ENCODE results near the gene BANP.
"Not testable (repeated sequence)": the region's sequence is repeated elsewhere in the genome, so short reads cannot be mapped to it uniquely, and the experiment has no call there.

The BANP gene

DNA sequence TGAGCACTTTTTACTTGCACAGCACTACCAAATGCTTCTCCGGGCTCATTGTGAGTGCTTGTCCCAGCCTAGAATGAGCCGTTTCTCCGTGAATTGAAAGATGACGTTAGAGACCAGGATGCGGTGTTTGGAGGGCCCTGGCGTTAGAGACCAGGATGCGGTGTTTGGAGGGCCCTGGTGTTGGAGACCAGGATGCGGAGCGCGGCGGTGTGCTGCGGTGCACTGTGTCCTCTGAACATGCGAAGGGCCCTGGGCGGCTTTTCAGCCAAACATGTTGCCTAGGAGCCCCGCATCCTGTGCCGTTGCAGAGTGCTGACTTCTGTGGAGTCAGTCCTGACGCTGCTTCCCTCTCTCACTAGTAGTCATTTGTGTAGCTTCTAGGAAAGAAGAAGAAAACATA lies 42.7 kb downstream of the BANP start:
- TF ChIP-seq, protein P1, sequence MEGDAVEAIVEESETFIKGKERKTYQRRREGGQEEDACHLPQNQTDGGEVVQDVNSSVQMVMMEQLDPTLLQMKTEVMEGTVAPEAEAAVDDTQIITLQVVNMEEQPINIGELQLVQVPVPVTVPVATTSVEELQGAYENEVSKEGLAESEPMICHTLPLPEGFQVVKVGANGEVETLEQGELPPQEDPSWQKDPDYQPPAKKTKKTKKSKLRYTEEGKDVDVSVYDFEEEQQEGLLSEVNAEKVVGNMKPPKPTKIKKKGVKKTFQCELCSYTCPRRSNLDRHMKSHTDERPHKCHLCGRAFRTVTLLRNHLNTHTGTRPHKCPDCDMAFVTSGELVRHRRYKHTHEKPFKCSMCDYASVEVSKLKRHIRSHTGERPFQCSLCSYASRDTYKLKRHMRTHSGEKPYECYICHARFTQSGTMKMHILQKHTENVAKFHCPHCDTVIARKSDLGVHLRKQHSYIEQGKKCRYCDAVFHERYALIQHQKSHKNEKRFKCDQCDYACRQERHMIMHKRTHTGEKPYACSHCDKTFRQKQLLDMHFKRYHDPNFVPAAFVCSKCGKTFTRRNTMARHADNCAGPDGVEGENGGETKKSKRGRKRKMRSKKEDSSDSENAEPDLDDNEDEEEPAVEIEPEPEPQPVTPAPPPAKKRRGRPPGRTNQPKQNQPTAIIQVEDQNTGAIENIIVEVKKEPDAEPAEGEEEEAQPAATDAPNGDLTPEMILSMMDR (IDR thresholded peaks at IDR 0.05; ENCODE audit: borderline replicate concordance, extremely low read depth, low read length, poor library complexity, severe bottlenecking): no peak
- no peak for TF ChIP-seq EZH2 (IDR thresholded peaks at IDR 0.05; ENCODE audit: borderline replicate concordance, low read depth, low read length, severe bottlenecking)
- Histone ChIP-seq H4K20me1 (ENCODE audit: insufficient read depth, low read length) (peaks cover 23% of the 10 kb centered on the region), H3K79me2 (ENCODE audit: insufficient read depth, low read length) (peaks cover 50% of the 10 kb centered on the region), H3K36me3 (ENCODE audit: insufficient read depth, low read length) (peaks cover 37% of the 10 kb centered on the region), H3K4me3 (ENCODE audit: low read depth in 1 of 2, low read length in 2 of 2) (no peak overlapping the region), H3K9ac (ENCODE audit: low read depth, low read length) (no peak overlapping the region), H3K27ac (ENCODE audit: low read length) (no peak overlapping the region), H3K4me2 (ENCODE audit: insufficient read depth, low read length) (no peak overlapping the region), H3K4me1 (ENCODE audit: insufficient read depth, low read length) (no peaks in the 10 kb centered on the region), H2AFZ (ENCODE audit: low read depth, low read length) (no peak overlapping the region), H3K27me3 (ENCODE audit: insufficient read depth, low read length, poor library complexity) (no peaks in the 10 kb centered on the region), H3K9me3 (ENCODE audit: insufficient read depth, low read length, severe bottlenecking) (no peaks in the 10 kb centered on the region)
- ATAC-seq (ENCODE audit: insufficient read depth, low read depth) (no peak), DNase-seq (no peak)

DNA sequence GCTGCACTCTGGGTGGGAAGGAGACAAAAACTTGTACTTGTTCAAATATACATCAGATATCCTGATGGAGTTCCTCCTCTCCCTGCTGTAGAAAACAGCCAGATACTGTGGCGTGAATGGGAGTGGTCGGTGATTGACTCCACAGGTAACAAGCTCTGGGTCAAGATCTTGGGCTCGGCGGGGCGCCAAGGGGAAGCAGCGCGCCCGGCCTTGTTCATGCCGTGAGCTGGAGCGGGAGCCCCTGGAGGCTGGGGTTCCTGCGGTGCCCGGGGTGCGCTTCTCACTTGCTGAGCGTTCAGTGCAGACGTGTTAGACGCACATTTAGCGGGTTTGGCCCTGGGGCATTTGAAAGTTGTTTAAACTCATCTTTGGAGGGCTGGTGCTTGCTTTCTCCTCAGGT lies 44.4 kb downstream of the BANP start:
- Histone ChIP-seq H3K4me1 (ENCODE audit: insufficient read depth, low read length) (no peaks in the 10 kb centered on the region), H3K27me3 (ENCODE audit: insufficient read depth, low read length, poor library complexity) (no peaks in the 10 kb centered on the region), H3K36me3 (ENCODE audit: insufficient read depth, low read length) (peaks cover 38% of the 10 kb centered on the region), H3K4me2 (ENCODE audit: insufficient read depth, low read length) (no peak overlapping the region), H3K4me3 (ENCODE audit: low read depth in 1 of 2, low read length in 2 of 2) (no peak overlapping the region), H4K20me1 (ENCODE audit: insufficient read depth, low read length) (peaks cover 23% of the 10 kb centered on the region), H3K9me3 (ENCODE audit: insufficient read depth, low read length, severe bottlenecking) (no peaks in the 10 kb centered on the region), H3K79me2 (ENCODE audit: insufficient read depth, low read length) (peaks cover 48% of the 10 kb centered on the region), H2AFZ (ENCODE audit: low read depth, low read length) (no peak overlapping the region), H3K27ac (ENCODE audit: low read length) (no peak overlapping the region), H3K9ac (ENCODE audit: low read depth, low read length) (no peak overlapping the region)
- DNase-seq: no peak
- TF ChIP-seq EZH2 (IDR thresholded peaks at IDR 0.05; ENCODE audit: borderline replicate concordance, low read depth, low read length, severe bottlenecking): no peak
- TF ChIP-seq, protein P1 (IDR thresholded peaks at IDR 0.05; ENCODE audit: borderline replicate concordance, extremely low read depth, low read length, poor library complexity, severe bottlenecking): no peak
- no peak for ATAC-seq (ENCODE audit: insufficient read depth, low read depth)

DNA sequence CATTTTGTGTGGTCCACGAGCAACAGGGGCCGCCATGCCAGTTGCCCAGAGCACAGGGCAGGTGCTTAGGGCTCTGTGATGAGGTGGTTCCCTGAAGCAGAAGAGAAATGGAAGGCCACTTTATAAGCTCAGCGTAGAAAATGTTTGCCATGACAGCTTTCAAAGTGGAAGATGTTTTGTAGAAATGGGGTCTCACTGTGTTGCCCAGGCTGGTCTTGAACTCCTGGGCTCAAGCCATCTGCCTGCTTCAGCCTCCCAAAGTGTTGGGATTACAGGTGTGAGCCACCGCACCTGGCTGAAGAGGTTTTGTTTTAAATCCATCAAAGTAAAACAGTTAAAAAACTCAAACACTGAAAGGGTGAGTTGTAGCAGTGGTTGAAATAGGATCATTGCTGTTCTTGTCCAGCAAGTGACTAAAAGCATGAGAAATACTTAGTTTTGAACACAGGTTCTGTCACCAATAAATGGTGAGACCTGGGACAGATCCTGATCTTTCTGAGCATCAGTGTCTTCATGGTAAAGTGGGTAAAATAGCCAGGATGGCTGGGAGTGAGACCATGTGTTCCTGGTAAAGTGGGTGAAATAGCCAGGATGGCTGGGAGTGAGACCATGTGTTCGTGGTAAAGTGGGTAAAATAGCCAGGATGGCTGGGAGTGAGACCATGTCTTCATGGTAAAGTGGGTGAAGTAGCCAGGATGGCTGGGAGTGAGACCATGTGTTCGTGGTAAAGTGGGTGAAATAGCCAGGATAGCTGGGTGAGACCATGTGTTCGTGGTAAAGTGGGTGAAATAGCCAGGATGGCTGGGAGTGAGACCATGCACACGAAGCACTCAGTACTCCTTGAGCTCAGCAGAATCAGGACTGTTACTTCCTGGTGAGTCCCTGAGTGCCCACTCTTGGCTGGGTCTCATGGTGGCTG lies 46.0 kb downstream of the BANP start:
- no peak overlapping the region for H2AFZ ChIP-seq (ENCODE audit: low read depth, low read length)
- H3K4me3 ChIP-seq (ENCODE audit: low read depth in 1 of 2, low read length in 2 of 2): no peak overlapping the region
- H3K27ac ChIP-seq (ENCODE audit: low read length): no peak overlapping the region
- DNase-seq: no peak
- H3K36me3 ChIP-seq (ENCODE audit: insufficient read depth, low read length): peaks cover 44% of the 10 kb centered on the region
- TF ChIP-seq, protein P1 (IDR thresholded peaks at IDR 0.05; ENCODE audit: borderline replicate concordance, extremely low read depth, low read length, poor library complexity, severe bottlenecking): no peak
- TF ChIP-seq EZH2 (IDR thresholded peaks at IDR 0.05; ENCODE audit: borderline replicate concordance, low read depth, low read length, severe bottlenecking): no peak
- H3K4me2 ChIP-seq (ENCODE audit: insufficient read depth, low read length): no peak overlapping the region
- H3K4me1 ChIP-seq (ENCODE audit: insufficient read depth, low read length): no peaks in the 10 kb centered on the region
- ATAC-seq (ENCODE audit: insufficient read depth, low read depth): no peak
- no peaks in the 10 kb centered on the region for H3K9me3 ChIP-seq (ENCODE audit: insufficient read depth, low read length, severe bottlenecking)
- no peaks in the 10 kb centered on the region for H3K27me3 ChIP-seq (ENCODE audit: insufficient read depth, low read length, poor library complexity)
- peaks cover 53% of the 10 kb centered on the region for H3K79me2 ChIP-seq (ENCODE audit: insufficient read depth, low read length)
- peaks cover 30% of the 10 kb centered on the region for H4K20me1 ChIP-seq (ENCODE audit: insufficient read depth, low read length)
- H3K9ac ChIP-seq (ENCODE audit: low read depth, low read length): no peak overlapping the region

DNA sequence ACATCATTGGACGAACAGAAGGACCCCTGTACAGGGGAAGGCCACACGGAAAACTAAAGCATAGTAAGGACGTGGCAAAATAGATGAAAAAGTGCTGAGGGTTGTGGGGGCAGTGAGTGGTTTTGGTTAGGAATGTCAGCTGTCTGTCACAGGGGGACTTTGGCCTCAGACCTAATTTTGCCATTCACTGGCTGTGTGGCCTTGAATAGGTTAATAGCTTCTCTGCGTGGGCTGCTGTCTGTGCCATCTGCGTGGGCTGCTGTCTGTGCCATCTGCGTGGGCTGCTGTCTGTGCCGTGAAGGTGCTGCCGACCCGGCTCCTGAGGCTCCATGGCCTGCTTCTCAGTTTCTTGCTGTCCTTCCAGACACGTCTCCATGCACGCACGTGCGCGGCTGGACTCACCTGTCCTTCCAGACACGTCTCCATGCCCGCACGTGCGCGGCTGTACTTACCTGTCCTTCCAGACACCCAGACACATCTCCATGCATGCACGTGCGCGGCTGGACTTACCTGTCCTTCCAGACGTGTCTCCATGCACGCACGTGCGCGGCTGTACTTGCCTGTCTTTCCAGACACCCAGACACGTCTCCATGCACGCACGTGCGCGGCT lies 47.1 kb downstream of the BANP start:
- peaks cover 45% of the 10 kb centered on the region for H3K36me3 ChIP-seq (ENCODE audit: insufficient read depth, low read length)
- H3K27ac ChIP-seq (ENCODE audit: low read length); H3K9me3 ChIP-seq (ENCODE audit: insufficient read depth, low read length, severe bottlenecking); ATAC-seq (ENCODE audit: insufficient read depth, low read depth); H3K27me3 ChIP-seq (ENCODE audit: insufficient read depth, low read length, poor library complexity); H3K9ac ChIP-seq (ENCODE audit: low read depth, low read length); H3K4me1 ChIP-seq (ENCODE audit: insufficient read depth, low read length); H3K4me2 ChIP-seq (ENCODE audit: insufficient read depth, low read length); H3K4me3 ChIP-seq (ENCODE audit: low read depth in 1 of 2, low read length in 2 of 2); DNase-seq; H2AFZ ChIP-seq (ENCODE audit: low read depth, low read length): not testable (repeated sequence)
- peaks cover 54% of the 10 kb centered on the region for H3K79me2 ChIP-seq (ENCODE audit: insufficient read depth, low read length)
- peaks cover 27% of the 10 kb centered on the region for H4K20me1 ChIP-seq (ENCODE audit: insufficient read depth, low read length)

DNA sequence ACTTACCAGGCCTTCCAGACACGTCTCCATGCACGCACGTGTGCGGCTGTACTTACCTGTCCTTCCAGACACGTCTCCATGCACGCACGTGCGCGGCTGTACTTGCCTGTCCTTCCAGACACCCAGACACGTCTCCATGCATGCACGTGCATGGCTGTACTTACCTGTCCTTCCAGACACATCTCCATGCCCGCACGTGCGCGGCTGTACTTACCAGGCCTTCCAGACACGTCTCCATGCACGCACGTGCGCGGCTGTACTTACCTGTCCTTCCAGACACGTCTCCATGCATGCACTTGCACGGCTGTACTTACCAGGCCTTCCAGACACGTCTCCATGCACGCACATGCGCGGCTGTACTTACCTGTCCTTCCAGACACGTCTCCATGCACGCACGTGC lies 47.8 kb downstream of the BANP start:
- Histone ChIP-seq H3K79me2 (ENCODE audit: insufficient read depth, low read length) (peaks cover 51% of the 10 kb centered on the region), H4K20me1 (ENCODE audit: insufficient read depth, low read length) (peaks cover 32% of the 10 kb centered on the region), H3K36me3 (ENCODE audit: insufficient read depth, low read length) (peaks cover 48% of the 10 kb centered on the region)
- H3K27me3 ChIP-seq (ENCODE audit: insufficient read depth, low read length, poor library complexity); H3K4me2 ChIP-seq (ENCODE audit: insufficient read depth, low read length); H3K4me1 ChIP-seq (ENCODE audit: insufficient read depth, low read length); H3K9ac ChIP-seq (ENCODE audit: low read depth, low read length); ATAC-seq (ENCODE audit: insufficient read depth, low read depth); DNase-seq; H3K4me3 ChIP-seq (ENCODE audit: low read depth in 1 of 2, low read length in 2 of 2); H2AFZ ChIP-seq (ENCODE audit: low read depth, low read length); H3K27ac ChIP-seq (ENCODE audit: low read length); H3K9me3 ChIP-seq (ENCODE audit: insufficient read depth, low read length, severe bottlenecking): not testable (repeated sequence)
